Pancreas (tissue), 10 donors: ENCODE results near the gene CLTCL1. TPM values are rescaled to one million over a fixed set of nuclear protein-coding genes. Genes with fewer than 3 reads are reported as not detected.

Experiments used
- ATAC-seq, 4 donors: fragments of 200-7000 bp; cut with Tn5 transposase; one replicate each; pipeline versions ENCODE4 v1.8.0 to v1.9.1; 2020; ENCODE audit warnings: mild to moderate bottlenecking in 4 of 4, moderate library complexity in 4 of 4
- DNase-seq, 6 donors: peaks; one replicate each; pipeline ENCODE4 v3.0.0-alpha.2; 2020
- FAIRE-seq: peaks from 2 replicates; lab custom pipeline; 2012; peaks lifted over from hg19 to GRCh38; lab: Jason Lieb, UNC
- H3K27ac ChIP-seq, 4 donors: fragments of 200-600 bp; sonication (generic); 1 replicate in 3 of 4; 2 replicates in 1 of 4; pipeline versions ENCODE4 v1.5.0 to v1.8.0; 2020
- H3K27me3 ChIP-seq, 4 donors: fragments of 200-600 bp; one replicate each; pipeline ENCODE4 v1.8.0; 2021
- H3K36me3 ChIP-seq, 3 donors: fragments of 200-600 bp; sonication (generic) in 1 of 3; one replicate each; pipeline versions ENCODE4 v1.5.0 to v1.8.0; 2020 to 2021
- H3K4me1 ChIP-seq, 3 donors: fragments of 200-600 bp; one replicate each; pipeline ENCODE4 v1.8.0; 2021
- H3K4me3 ChIP-seq, 4 donors: fragments of 200-600 bp; sonication (generic) in 2 of 4; one replicate each; pipeline versions ENCODE4 v1.5.0 to v1.8.0; 2020 to 2021
- H3K9me3 ChIP-seq, 4 donors: fragments of 200-600 bp; one replicate each; pipeline ENCODE4 v1.8.0; 2021
- whole genome bisulfite sequencing, 2 donors: extraction: QIAGEN DNeasy Blood & Tissue Kit; methylation state at CpG; one replicate each; pipeline ENCODE4 v1.1.7; 2013; 5-methylcytosine and 5-hydroxymethylcytosine counted together
- intact Hi-C, 3 donors: fragments of 100-400 bp; cut with DNase I; formaldehyde crosslinking; loops; one replicate each; pipeline versions ENCODE4 v1.11.1 to v1.14.2; 2022
- polyA plus RNA-seq, 2 donors: library from polyadenylated mRNA; stranded (reverse); fragments of 200-250 nt; gene quantifications; one replicate each; pipeline ENCODE4 v1.2.3, GENCODE V29; 2013
- total RNA-seq, 6 donors: library from RNA; stranded (reverse); fragmentation: NEBNext Ultra II Directional in 4 of 6; extraction: Animal tissue kit (Norgen Biotek cat#: 25700) in 4 of 6; gene quantifications; one replicate each; pipeline versions ENCODE4 v1.2.1 to v1.2.4, GENCODE V29; 2021 to 2023
- TF ChIP-seq, protein P1 (sequence below), 4 donors: fragments of 200-600 bp; sonication (generic) in 3 of 4; IDR thresholded peaks; one replicate each; pipeline versions ENCODE4 v1.5.0 to v1.8.0; 2021; ENCODE audit warnings: antibody characterized with exemption in 4 of 4
- donor health status: healthy with polysubstance abuse.
- donor health status: DM: no; HTN: no; CAD: no; lungs with moderate emphysema.
- donor health status: DM: no; HTN: no; CAD: no.
- donor health status: control.
- donor health status: control.
- donor health status: Bipolar disorder and iron deficiency.
- donor health status: DM: yes; HTN: yes; CAD: no.
- donor health status: DM: no; HTN: no; CAD: no.
- donor health status: DM: no; HTN: no; CAD: no.
- donor health status: DM: yes; HTN: yes; CAD: no.

CLTCL1 gene
- total and polyA plus RNA-seq, 8 donors: 1.7 to 6.4 (median 2.2) TPM

DNA sequence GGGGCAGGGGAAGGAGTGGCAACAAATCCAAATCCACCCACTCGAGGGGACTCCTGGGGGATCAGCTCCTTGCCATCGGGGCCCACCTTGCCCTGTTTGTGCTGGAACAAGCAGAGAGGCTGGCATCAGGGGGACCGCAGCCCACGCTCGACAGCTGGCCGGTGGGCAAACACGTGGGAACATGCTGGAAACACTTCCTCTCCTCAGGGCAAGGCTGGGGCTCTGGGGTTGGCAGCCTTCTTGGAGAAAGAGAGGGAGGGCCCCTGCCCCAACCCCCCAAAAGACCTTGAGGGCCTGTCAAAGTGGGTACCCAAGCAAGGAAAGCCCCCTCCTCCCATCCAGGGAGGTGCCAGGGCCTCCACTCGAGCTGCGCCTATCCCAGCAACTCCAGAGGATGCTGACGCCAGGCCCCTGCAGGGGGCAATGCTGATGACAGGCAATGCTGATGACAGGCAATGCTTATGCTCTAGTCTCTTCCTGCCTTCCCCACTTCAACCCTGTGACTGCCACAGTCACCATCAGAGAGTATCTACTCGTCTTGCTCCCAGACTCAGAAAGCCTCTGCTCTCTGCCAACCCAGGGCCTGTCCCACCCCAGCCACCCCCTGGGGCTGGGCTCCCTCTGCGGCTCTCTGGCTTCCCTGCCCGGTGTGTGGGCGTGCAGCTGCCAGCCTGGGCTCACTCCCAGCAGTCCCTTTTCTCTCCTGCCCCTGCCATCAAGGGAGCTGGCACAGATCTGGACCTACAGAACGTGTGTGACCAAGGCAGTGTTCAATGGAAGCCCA lies 153.1 kb downstream of the CLTCL1 start:
- H3K9me3 ChIP-seq: no peaks in the 10 kb centered on the region
- WGBS, 2 donors: 86% methylated on average over 15 of the region's 15 CpGs
- TF ChIP-seq, protein P1, sequence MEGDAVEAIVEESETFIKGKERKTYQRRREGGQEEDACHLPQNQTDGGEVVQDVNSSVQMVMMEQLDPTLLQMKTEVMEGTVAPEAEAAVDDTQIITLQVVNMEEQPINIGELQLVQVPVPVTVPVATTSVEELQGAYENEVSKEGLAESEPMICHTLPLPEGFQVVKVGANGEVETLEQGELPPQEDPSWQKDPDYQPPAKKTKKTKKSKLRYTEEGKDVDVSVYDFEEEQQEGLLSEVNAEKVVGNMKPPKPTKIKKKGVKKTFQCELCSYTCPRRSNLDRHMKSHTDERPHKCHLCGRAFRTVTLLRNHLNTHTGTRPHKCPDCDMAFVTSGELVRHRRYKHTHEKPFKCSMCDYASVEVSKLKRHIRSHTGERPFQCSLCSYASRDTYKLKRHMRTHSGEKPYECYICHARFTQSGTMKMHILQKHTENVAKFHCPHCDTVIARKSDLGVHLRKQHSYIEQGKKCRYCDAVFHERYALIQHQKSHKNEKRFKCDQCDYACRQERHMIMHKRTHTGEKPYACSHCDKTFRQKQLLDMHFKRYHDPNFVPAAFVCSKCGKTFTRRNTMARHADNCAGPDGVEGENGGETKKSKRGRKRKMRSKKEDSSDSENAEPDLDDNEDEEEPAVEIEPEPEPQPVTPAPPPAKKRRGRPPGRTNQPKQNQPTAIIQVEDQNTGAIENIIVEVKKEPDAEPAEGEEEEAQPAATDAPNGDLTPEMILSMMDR (IDR thresholded peaks at IDR 0.05): no peak
- H3K36me3 ChIP-seq: peaks cover 0 to 56% (median 37%) of the 10 kb centered on the region in 3 donors
- intact Hi-C loops: loop anchor here in 1 of 3 donors (10.0 kb wide), 2 partner anchors 84 to 86 kb away; no protein-coding TSS in a partner anchor
- H3K27me3 ChIP-seq: no peaks in the 10 kb centered on the region
- no peak overlapping the region for H3K4me3 ChIP-seq
- DNase-seq (peak in 3 of 6 donors; percentile 8 to 56 (median 22)), FAIRE-seq (no peak), ATAC-seq (no peak)
- H3K4me1 ChIP-seq: peaks cover 0 to 2% (median 1%) of the 10 kb centered on the region in 3 donors
- no peak overlapping the region for H3K27ac ChIP-seq

DNA sequence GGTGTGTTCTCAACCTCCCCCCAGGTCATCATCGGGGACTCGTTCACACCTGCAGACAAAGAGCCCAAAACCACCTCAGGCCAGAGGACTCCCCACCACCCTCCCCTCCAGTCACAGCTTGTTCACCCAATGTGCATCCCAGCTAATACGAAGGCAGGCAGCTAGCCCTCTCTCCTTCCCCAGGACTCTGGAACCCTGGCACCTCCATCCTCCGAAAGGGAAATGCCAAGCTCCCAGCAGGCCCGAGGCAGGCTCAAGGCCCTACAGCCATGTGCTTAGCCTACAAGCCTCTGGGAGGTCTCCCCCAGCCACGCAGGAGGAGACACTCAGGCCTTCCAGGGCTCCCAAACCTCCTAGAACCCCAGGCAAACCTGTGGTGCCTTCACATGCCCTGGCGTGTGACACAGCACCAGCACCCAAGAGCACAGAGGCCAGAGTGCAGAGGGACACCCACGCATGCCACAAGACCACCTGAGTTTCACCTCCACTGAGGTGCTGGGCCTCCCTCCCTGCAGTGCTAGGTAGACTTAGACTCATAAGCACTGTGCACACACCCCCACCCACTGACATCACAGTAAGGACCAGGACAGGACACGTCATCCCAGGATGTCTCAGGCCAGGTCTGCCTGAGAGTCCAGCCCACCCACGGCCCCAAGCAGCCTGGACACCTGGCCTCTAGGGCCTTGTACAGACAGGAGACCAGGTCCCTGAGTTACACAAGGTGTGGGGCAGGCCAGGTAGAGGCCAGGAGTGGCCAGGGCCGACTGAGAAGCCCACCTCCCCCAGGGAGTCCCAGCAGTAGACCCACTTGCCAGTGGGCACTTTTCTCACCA lies 153.9 kb downstream of the CLTCL1 start:
- Histone ChIP-seq H3K4me3 (no peak overlapping the region), H3K4me1 (no peaks in the 10 kb centered on the region), H3K9me3 (no peaks in the 10 kb centered on the region), H3K27me3 (no peaks in the 10 kb centered on the region), H3K27ac (no peak overlapping the region), H3K36me3 (peaks cover 0 to 55% (median 37%) of the 10 kb centered on the region in 3 donors)
- DNase-seq (no peak), ATAC-seq (no peak), FAIRE-seq (no peak)
- 89 to 93% methylated on average over 11 of the region's 11 CpGs for WGBS, 2 donors
- intact Hi-C loops: loop anchor here in 1 of 3 donors (10.0 kb wide), 2 partner anchors 83 to 87 kb away; no protein-coding TSS in a partner anchor
- TF ChIP-seq, protein P1 (IDR thresholded peaks at IDR 0.05): no peak

DNA sequence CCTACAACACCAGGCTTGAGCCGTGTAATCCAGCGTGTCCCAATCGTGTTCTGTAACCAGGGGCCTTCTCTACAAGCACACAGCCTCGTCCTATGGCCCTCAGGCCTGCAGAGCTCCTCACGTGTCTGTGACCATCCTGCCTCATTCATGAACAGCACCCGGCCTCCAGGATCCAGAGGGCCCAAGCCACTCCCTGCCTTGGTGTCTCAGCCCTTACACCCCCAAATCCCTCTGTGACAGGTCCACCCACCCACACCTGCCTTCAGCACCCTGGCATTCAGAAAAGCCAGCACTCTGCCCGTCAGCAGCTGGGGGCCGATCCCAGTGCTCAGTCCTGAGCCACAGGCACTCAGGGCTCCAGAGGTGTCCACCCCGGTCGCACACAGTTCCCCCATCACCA lies 154.6 kb downstream of the CLTCL1 start:
- H3K27ac ChIP-seq: no peak overlapping the region
- 90 to 95% methylated on average over 10 of the region's 10 CpGs for WGBS, 2 donors
- no peak for ATAC-seq
- TF ChIP-seq, protein P1 (IDR thresholded peaks at IDR 0.05): no peak
- H3K4me3 ChIP-seq: no peak overlapping the region
- FAIRE-seq: no peak
- H3K27me3 ChIP-seq: no peaks in the 10 kb centered on the region
- no peaks in the 10 kb centered on the region for H3K4me1 ChIP-seq
- intact Hi-C loops: loop anchor here in 1 of 3 donors (10.0 kb wide), 2 partner anchors 82 to 88 kb away; no protein-coding TSS in a partner anchor
- H3K9me3 ChIP-seq: no peaks in the 10 kb centered on the region
- peak in 1 of 6 donors; percentile 42 for DNase-seq
- H3K36me3 ChIP-seq: peaks cover 0 to 48% (median 37%) of the 10 kb centered on the region in 3 donors

DNA sequence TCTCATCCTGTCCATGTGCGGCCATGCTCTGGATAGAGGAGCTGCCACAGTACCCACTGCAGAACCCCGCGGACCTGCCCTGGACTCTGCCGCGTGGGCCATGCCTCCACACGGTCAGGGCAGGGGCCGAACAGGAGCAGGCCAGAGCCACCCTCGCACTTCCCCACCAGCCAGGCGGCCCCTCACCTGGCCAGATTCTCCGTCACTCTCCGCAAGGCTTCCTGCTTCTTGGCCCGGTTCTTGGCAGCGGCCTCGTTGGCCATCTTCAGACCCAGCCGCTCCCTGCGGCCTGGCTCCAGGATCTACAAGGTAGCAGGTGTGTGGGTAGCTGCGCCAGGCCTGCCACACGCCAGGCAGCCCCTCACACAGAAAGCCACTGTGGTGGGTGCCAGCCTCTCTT lies 156.6 kb downstream of the CLTCL1 start:
- peak in 1 of 6 donors; percentile 58 for DNase-seq
- TF ChIP-seq, protein P1 (IDR thresholded peaks at IDR 0.05): no peak
- H3K27ac ChIP-seq: no peak overlapping the region
- no peak for FAIRE-seq
- no peaks in the 10 kb centered on the region for H3K9me3 ChIP-seq
- intact Hi-C loops: loop anchor here in 1 of 3 donors (10.0 kb wide), 2 partner anchors 80 to 90 kb away; no protein-coding TSS in a partner anchor
- no peaks in the 10 kb centered on the region for H3K4me1 ChIP-seq
- WGBS, 2 donors: 91 to 95% methylated on average over 18 of the region's 18 CpGs
- ATAC-seq: no peak
- H3K27me3 ChIP-seq: no peaks in the 10 kb centered on the region
- peaks cover 0 to 41% (median 32%) of the 10 kb centered on the region in 3 donors for H3K36me3 ChIP-seq
- H3K4me3 ChIP-seq: no peak overlapping the region
